Lung microvascular endothelial cell (primary cell): Measurements from ENCODE around the gene TYK2. TPM values are rescaled to one million over a fixed set of nuclear protein-coding genes. Genes with fewer than 3 reads are reported as not detected.

Experiments
- DNase-seq, 2 donors: peaks; one replicate each; pipeline versions ENCODE4 v3.0.0 to v3.0.0-alpha.2; 2010; ENCODE audit warnings: low read depth in 2 of 2
- total RNA-seq: library from RNA; depleted of rRNA; stranded (reverse); fragments of >200 nt; gene quantifications from 2 replicates; pipeline ENCODE4 v1.2.1, GENCODE V29; 2014

The TYK2 gene
- total RNA-seq, 1 donor from 2014 or later, result 74.0 TPM

DNA sequence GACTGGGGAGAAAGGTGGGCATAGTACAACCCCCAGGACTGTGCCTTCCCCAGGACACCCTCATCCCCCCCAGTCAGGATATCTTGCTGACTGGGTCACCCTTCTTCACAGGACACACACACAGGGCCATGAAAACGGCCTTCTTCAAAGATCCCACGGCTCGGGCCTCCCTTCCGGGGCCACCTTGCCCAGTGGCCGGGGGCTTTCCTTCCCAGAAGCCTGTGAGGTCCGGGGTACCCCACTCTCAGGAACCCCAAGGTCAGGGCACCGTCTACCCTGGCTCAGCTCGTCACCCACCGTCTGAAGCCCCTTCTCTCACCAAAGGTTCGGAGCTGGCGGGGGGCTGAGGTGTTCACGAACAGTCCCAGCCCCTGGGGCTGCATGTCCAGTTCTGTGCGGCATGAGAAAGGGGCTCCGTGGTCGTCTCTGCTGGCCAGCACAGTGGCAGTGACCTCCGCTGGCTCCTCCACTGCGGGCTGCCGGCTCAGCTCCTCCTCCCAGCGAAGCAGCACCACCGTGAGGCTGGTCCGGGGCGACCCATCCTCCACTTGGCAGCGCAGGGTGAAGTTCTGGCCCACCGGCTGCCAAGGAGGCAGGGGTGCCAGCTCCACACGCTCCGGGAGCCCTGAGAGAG lies 44.9 kb downstream of the TYK2 start:
- no peak for DNase-seq

DNA sequence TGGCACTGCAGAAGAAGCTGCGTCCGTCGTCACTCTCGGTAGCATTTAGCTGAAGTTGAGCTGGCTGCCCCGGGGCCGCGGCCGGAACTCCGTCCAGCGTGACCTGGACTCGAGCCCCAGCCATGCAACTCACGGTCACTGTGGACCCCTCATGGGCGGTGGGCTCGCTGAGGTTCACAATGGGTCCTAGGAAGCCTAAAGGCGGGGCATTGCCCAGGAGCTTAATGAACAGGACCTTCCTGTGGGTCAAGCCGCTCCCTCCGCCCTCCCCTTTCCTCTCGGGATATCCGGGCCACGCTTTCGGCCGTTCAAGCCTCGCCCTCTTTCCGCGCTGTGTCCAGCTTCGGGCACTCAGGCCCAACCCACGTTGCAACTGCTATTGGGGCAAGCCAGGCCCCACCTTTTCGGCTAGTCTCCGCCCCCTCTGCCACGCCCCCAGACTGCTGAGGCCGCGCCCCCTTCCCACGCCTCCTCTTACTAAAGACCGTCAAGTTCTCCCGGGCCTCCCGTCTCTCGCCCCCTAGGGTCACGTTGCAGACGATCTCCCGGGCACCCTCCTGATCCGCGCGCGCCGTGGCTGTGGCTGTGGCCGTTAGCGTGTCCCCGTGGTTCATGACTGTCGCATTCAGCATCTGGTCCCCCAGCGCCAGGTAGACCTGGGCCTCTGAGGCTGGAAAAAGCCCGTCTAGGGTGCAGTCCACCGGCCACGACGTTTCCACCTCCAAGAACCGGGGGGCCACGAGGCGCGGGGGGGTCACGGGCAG lies 45.6 kb downstream of the TYK2 start:
- peak; percentile 96 for DNase-seq

DNA sequence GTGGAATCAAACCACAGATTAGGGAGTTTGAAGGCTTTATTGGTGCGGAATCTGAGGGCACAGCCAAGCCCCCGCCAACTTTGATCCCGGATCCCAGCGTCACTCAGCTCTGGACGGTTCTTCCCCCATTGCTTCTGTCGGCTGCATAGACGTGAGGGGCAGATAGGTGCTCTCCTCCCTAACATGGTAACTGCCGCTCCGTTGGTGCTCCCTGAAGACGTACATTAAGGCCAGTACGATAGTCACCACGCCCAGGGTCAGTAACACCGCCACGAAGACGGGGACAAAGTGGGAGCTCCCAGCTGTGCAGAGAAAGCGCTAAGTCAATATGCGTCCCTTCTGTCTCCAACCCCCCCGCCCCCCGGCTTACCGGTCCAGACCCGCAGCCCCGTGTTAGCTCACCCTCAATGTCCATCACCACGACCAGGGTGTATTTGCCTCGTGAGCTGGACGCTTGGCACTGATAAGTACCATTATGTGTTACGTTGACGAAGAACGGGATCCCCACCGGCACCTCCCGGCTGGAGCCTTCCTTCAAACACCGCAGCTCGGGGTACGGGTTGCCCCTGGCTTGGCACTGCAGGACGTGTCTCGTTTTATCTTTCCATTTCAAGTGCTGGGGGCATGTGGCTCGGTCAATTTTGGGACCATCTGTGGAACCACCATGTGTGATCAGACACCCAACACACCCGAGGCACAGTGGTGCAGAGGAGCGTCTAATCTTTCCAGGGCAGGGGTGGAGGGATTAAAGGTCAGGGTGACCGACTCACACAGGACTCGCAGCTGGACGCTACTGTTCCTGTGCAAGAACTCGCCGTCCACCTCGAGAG lies 46.4 kb downstream of the TYK2 start:
- peak in 1 of 2 donors; percentile 38 for DNase-seq

DNA sequence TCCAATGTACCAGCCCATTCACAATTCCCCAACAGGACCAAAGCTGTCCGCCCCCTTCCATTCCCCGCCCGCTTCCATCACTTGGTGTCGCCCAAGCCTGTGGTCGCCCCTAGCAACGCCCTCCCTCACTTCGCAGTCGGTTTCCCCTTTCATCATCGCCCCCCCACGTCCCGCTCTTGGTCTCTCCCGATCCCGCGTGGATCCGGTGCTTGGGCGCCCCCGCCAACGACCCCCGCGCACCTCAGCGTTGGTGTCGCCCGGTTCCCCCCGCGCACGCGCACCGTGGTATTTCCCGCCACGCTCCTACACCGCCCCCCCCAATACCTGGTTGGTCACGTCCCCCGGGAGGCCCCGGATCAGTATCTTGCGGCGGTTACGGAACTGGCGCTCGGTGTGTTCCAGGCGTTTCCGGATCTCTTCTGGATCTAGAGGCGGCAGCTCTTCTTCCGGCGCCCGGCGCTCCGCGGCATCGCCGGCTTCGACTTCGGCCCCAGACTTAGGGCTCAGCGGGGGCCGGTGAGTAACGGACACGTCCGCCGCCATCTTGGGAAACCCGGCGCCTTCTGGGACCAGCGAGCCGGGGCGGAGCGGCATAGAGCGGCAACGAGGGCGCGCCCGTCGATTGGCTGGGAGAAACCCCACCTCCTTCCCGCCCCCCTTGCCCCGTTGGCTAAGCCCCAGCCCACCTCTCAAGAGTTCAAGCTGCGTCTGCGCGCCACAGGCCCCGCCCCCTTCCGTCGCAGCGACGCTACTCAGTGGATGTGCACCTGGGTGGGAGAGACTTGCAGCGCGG lies 47.2 kb downstream of the TYK2 start, which contains the start of gene RAVER1:
TSS of gene RAVER1 (minus strand) at position 565 of the 793 bp plus-strand sequence. CDS start at position 543, 22 bp downstream.
- DNase-seq, result peak; percentile 99

DNA sequence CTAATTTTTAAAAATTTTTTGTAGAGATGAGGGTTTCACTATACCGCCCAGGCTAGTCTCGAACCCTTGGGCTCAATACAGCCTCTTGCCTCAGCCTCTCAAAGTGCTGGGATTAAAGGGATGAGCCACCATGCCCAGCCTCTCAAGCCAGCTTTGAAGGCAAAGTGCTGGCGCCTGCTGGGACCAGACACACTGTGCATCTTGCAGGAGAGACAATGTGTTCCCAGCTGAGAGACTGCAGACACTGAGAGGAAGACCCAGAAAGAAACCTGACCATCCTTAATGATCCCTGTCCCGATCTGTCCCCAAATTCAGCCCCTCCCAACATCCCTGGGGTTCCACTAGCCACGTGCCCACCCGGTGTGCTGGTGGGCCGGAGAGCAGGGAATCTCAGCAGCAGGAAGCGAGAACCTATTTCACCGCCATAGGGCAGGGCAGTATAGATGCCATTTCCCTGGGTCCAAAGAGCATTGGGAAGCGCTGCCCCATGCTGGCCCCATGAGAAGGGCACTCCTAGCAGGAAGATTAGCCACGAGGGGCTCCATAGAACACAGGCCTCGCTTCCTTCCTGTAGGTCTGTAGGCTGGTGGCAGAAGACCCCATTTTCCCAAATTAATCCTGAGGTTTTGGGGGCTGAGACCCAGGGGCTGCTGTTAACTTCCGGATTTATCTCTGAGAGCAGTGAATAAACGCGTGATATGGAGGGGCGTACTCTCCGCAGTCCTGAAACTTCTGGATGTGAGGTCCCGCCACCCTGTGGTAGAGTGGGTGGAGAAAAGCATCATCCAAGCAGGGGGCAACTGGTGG lies 48.0 kb downstream of the TYK2 start:
- no peak for DNase-seq

DNA sequence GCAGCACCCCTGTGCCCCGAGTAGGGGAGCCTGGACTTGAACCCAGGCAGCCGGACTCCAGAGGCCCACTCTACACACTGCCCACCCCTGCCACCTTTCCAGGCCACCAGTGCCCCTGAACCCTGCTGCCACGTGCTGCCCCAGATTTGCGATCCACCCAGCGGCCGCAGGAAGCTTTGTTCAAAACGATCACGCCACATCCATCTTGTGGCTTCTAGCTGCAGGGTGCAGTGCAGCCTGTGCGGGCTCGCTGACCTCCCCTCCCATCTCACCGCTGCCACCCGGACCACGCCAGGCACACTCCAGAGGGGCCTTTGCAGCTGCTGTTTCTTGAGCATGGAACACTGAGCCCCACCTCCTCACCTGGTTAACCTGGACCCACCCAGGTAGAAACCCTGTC lies 50.8 kb downstream of the TYK2 start:
- DNase-seq, result no peak

DNA sequence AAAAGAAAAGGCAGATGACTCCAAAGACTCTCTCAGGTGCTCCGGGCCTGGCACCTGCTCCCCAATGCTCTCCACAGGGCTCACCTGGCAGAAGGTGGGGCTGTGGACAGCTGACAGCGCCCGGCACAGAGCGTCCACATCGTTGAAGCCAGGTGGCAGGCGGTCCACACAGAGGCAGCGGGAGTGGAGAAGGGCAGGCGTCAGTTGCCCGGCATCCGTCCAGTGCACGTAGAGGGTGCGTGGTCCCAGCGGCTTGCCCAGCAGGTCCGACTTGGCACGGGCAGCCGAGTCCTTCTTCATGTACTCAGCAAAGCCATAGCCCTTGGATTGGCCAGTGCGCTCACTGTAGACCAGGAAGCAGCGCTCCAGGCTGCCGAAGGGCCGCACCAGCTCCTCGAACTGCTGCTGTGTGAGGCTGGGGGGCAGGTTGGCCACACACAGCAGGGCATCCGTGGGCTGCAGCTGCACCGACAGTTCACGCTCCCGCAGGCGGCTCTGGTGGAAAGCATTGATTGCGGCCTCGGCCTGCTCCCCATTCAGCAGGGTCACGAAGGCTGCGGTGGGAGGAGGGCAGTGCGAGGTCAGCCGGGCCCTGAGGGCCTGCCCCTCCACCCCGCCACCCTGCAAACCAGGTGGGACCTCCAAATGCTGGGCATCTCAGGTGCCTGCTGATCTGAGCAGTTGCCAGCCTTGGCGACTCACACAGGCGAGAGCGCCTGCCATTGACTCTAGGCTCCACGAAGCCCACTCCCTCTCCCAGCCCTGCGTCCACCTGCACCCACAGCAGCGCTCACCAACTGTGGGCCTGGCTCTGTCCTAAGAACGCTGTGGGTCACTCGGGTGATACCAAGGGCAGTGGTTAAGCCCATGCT lies 51.6 kb downstream of the TYK2 start:
- no peak for DNase-seq

DNA sequence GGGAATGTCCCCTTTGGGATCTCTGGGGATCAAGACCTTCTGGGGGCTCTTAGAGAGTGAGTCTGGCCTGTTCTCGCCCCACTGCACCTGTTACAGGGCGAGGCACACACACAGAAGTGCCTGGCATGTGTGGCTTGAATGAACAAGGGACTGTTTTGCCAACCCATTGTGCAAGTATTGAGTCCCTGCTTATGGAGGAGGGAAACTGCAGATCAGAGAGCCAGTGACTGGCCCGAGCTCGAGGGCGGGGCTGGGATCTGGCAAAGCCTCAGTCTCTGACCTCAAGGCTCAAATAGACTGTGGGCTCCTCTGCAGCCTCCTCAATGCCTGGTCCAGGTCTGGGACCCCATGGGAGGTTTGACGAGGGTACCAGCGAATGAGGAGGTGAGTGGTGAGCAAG lies 52.6 kb downstream of the TYK2 start:
- no peak for DNase-seq

DNA sequence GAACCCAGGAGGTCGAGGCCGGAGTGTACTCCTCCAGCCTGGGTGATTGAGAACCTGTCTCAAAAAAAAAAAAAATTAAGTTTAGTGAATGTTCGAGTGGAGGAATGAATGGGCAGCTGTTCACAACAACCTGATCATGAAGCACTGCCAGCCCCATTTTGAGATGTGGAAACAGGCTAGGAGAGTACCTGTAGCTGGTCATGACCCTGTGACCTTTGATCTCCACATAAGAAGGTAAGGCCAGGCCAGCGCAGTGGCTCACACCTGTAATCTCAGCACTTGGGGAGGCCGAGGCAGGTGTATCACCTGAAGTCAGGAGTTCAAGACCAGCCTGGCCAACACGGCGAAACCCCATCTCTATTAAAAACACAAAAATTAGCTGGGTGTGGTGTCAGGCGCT lies 54.6 kb downstream of the TYK2 start:
- no peak for DNase-seq

DNA sequence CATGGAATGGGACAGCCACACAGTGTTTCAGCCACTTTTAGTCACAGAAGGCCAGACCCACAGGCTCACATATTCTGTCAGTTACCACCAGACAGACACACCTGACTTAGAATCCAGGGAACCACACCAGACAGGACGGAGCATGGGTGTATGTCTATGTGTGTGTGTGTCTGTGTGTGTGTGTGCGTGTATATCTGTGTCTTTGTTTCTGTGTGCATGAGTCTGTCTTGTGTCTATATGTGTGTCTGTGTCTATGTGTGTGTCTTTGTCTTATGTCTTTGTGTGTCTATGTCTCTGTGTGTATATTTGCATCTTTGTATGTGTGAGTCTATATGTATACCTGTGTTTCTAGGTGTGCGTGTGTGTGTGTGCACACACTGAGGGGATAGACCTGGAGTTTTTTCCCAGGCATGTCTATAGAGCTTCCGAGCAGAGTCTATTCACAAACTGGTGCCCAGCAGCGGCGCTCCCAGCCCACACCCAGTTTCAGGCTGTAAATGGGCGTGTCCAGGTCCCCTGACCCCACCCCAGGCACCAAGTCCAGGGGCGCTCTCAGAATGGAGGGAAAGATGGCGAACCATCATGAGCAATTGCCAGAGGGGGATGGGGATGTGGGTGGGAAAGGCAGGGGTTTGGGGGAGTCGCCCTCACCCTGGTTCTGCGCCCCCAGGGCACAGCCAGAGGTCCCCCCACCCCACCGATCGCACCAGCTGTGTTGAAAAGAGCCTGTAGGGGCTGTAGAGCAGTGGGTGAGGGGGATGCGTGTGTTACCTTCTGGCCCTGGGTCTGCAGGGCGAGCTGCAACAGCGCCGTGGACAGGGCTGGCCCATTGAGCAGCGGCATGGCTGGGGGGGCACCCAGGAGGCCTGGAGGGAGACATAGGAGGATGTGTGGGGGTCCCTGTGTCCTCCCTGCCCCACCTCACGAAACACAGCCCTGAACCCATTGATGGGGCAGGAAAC lies 58.2 kb downstream of the TYK2 start:
- no peak for DNase-seq

DNA sequence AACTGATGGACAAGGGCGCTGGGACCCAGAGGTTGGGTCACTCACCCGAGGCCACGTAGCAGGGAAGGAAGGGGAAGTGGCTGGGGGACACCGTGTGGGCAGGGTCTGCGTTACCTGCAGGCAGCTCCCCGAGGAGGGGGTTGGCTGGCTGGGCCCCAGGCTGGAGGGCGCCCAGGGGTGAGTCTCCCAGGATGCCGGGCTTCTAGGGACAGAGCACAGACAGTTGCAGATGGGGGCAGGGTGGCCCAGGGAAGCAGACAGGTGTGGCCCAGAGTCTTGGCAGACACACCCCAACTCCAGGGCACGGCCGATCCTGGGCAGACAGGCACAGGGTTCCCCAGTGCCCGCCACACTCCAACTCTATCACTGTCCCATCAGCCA lies 59.0 kb downstream of the TYK2 start:
- DNase-seq, result no peak

DNA sequence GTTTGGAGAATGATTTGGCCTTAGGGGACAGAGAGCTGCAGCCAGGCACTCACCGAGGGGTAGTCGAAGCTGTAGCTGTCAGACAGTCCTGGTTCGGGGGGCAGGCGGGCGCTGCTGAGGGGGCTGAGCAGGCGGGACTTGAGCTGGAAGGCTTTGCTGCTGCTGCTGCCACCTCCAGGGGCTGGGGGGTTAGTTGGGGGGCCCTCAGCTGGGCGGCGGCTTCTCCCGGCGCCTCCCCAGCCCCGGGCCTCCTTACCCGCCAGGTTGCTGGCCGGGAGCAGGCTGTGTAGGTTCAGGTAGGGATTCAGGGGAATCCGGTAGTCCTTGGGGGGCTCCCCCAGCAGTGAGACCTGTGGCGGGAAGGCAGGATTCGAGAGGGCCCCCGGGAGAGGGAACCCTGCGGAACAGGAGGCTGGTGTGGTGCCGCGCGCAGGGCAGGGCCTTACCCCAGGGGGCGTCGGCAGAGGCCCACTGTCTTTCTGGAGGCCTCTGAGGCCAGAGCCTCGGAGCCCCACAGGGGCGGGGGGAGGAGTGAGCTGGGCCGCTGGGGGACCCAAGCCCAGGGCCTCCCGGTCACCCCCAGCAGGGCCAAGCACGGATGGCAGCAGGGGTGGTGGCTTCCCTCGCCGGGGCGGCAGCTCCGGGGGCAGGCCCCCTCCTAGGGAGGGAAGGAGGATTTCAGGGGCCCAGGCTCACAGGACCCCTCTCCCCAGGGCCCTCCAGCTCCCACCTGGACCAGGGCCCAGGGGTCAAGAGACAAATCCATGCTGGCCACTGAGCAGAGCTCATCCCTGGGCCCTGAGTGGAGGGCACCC lies 59.6 kb downstream of the TYK2 start:
- no peak for DNase-seq

DNA sequence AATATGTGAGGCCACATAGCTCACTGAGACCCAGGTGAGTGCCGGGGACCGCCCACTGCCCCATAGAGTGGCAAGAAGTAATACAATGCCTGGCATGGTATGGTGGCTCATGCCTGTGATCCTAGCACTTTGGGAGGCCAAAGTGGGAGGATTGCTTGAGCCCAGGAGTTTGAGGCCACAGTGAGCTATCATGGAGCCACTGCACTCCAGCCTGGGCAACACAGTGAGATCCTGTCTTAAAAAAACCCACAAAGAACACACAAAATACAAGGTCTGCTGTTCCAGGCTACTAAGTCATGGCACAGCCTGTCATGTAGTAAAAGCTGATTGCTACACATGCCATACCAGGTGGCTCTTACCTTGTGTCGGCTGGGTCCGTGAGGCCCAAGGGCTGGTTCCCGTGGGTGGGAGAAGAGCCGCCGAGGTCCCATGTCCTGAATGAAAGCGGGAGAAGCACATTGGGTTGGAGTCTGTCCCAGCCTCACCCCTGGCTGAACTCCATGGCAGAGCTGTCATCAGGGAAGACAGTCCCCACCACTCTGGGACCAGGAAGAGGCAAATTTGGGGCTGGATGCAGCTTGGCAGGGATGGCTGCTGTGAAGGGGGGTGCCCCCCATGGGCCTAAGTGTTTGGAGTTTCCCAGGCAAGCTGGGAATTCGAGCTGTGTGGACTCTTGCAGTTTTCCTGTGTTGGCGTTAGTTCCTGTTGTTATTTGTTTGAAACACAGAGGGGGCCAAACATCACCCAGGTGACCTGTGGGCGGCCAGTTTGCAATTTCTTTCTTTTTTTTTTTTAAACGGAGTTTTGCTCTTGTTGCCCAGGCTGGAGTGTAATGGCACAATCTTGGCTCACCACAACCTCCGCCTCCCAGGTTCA lies 61.3 kb downstream of the TYK2 start:
- no peak for DNase-seq

DNA sequence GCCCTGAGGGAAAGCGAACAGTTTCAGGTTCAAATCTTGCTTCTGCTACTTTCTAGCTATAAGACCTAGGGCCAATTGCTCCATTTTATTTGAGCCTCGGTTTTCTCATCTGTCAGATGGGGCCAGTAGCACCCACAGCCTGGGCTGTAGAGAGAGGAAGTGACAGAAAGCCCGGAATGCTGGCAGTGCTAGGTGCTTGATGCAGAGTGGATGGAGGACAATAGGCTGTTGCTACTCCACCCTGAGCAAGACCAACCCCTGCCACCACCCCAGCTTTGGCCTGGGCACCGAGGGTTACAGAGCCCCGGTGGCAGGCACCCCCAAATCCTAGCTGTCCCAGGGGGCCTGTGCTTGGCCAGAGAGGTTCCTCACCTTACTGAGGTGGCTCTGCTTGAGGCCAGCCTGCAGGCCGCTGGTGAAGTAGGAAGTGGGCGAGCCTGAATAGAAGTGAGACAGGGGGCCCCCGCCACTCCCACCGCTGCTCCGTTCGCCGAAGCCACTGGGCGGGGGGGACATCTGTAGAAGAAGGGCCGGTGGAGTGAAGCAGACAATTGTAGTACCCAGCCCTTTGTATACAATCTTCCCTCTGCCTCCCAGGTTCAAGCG lies 62.4 kb downstream of the TYK2 start:
- DNase-seq, result no peak

DNA sequence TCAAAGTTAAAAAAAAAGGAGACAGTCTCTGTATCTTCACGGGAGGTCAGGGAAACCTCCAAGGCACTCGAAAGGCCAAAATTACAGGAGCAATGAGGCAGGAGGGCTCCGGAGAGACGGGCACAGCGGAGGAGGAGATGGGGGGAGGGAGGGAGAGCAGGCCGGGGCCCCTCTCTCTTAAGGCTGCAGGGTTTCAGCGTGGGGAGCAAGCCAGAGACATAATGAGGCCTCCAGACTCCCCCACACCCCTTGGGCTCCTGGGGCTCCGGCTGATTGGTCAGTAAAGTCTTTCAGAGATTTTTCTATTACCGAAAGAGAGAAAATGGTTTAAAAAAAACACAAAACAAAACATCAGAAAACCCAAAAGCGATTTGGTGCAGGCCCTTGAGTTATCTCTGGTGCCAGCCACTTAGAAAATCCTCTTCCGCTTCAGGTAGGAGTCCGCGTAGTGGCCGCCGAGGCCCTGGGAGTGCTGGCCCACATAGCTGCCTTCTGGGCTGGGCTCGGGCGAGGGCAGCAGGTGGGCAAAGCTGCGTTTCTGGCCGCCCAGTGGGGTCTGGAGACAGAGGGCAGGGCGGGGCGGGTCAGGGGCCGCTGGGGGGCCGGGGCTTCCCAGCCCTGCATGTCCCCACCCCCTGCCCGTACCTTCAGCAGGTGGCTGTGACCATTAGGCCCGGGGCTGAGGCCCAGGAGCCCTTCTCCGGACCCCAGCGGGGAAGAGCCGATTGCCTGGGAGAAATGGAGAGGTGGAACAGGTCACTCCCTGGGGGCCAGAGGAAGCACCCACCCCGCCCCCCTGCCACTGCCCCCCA lies 63.1 kb downstream of the TYK2 start:
- DNase-seq, result no peak
